Prostate gland (tissue), 2 donors: ENCODE data around the gene VPS36.

Experiments used
- CTCF ChIP-seq, 4 experiments: fragments of 200-600 bp in 2 of 4; fragments of 450-650 bp in 2 of 4; sonication (generic) in 2 of 4; IDR thresholded peaks; 1 replicate in 3 of 4; 2 replicates in 1 of 4; pipeline ENCODE4 v1.5.1; 2016 to 2019; ENCODE audit warnings: antibody characterized with exemption in 4 of 4, mild to moderate bottlenecking in 2 of 4, moderate library complexity in 2 of 4
- POLR2A ChIP-seq: fragments of 450-650 bp; IDR thresholded peaks from one replicate; pipeline ENCODE4 v1.6.1; 2016; ENCODE audit warnings: antibody characterized with exemption, mild to moderate bottlenecking
- POLR2AphosphoS5 ChIP-seq: sonication (generic); formaldehyde crosslinking; IDR thresholded peaks from one replicate; pipeline ENCODE4 v1.6.1; 2017; ENCODE audit warnings: antibody characterized with exemption

DNA sequence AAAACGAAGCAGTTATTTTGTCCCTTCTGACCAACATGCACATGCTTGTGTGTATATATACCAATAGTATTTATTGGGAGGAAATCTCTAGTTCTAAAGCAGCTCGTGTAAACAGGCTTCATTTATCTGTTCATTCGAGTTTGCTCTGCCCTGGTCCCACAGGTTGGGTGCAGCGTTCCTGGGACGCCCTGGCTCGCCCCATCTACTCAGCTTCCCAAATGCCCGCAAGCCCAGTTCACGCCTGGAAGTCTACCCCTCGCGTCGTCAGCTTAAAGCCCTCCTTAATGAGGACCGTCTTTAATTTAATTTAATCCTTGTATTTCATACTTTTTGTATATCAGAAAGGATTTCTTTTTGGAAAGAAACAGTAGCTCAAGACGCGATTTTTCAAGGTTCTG is 45.1 kb downstream of the VPS36 start:
- no peak for TF ChIP-seq POLR2A
- TF ChIP-seq CTCF (IDR thresholded peaks at IDR 0.05), result no peak
- no peak for TF ChIP-seq POLR2AphosphoS5
